ENCODE results near the gene MALT1.

MALT1 gene

GRCh38 chr18:58653814-58654509 is 17.3 kb upstream of the MALT1 start:
- no peak for DNase-seq (ENCODE audit: low read depth in 2 of 2)

DNA sequence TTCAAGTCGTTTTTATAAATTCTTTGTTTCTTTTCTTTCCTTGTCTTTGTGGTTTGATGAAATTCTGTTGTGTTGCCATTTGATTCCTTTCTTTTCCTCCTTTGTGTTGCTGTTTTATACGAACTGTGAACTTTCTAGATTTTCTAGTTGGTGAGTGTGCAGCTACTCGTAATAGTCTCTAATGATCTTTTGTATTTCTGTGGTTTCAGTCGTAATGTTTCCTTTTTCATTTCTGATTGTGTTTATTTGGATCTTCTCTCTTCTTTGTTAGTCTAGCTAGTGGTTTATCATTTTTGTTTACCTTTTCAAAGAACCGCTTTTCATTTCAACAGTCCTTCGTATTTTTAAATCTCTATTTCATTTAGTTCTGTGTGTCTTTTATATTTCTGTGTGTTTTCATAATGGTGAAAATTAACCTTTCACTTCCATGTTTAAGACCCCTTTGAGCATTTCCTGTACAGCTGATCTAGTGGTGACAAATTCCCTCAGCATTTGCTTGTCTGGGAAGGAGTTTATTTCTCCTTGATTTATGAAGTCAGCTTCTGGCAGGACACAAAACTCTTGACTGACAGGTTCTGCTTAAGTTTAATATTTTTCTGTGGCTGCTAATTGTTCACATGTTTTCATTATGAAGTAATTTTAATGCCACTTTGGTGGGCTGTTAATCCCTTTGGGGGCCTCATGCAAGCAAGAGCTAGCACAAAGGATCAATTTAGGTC is 16.2 kb upstream of the MALT1 start:
- DNase-seq (ENCODE audit: low read depth in 2 of 2) = no peak

- DNase-seq (ENCODE audit: low read depth in 2 of 2) = no peak
Measured at GRCh38 chr18:58657081-58657480, 14.2 kb upstream of the MALT1 start.

GRCh38 chr18:58657494-58657893 is 13.8 kb upstream of the MALT1 start:
- DNase-seq (ENCODE audit: low read depth in 2 of 2) = no peak

DNA sequence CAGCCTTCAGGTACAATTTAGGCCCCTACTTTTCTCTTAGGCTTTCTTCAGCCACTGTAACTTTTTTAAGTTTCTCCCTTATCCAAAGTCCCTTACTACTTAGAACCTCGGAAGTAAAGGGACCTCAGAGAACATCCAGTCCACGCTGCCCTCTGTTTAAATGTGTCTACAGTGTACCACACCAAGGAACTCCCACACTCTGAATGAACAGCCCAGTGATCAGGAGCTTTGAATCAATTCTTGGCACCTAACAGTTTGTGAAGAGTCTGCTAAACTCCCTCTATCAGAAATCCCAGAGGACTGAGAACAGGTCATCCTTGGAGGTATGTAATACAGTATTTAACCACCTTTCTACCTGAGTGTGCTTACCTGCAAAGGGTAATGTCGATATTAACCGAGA is 11.6 kb upstream of the MALT1 start:
- no peak for DNase-seq (ENCODE audit: low read depth in 2 of 2)

- no peak for DNase-seq (ENCODE audit: low read depth in 2 of 2)
Measured at GRCh38 chr18:58660915-58661314, 10.3 kb upstream of the MALT1 start.

DNA sequence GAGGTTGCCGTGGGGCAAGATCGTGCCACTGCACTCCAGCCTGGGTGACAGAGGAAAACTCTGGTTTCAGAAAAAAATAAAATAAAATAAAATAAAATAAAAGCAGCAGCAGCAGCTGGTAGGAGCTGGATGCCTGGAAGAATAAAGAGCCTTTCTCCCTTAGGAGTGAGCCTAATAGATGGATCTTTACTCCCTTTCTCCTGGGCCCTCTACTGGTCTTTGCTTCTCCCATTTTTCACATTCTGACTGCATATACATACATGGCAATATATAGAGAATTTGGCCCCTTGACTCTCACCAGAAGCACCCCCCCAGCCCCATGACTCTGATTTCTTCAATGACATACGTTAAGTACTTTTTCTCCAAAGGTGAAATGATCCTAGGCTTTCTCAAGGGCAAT is 9.8 kb upstream of the MALT1 start:
- DNase-seq (ENCODE audit: low read depth in 2 of 2) = no peak

DNA sequence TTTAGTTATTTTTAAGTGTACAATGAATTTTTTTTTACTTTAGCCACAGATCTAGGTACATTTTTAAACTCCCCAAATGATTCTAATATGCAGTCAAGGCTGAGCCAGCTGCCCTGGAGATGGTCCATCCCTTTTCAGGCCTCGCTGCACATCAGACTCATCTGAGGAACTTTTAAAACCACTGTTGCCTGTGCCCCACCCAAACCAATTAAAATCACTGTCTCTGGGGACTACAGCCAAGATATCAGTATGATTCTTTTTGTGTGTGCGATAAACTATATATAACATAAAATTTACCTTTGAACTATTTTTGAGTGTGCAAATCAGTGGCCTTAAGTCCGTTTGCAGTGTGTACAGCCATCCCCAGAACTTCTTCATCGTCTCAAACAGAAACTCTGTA is 9.1 kb upstream of the MALT1 start:
- DNase-seq (ENCODE audit: low read depth in 2 of 2) = no peak

DNA sequence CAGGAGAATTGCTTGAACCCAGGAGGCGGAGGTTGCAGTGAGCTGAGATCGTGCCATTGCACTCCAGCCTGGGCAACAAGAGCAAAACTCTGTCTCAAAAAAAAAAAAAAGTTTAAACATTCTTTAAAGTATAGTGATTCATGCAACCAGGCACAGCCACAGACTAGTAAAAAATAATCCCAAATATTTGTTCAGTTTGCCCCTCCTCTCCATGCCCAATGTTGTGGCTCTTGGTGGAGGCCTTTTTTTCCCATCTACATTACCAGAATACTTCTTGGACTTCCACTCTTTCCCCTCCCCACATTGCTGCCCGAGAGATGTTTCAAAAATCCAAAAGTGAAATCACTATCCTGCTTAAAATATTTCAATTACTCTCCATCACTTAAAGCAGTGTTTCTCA is 5.1 kb upstream of the MALT1 start:
- DNase-seq (ENCODE audit: low read depth in 2 of 2) = no peak

GRCh38 chr18:58668211-58668610 is 3.1 kb upstream of the MALT1 start:
- no peak for DNase-seq (ENCODE audit: low read depth in 2 of 2)

GRCh38 chr18:58668897-58669296 is 2.4 kb upstream of the MALT1 start:
- peak; percentile 58 to 63 for DNase-seq (ENCODE audit: low read depth in 2 of 2)

DNA sequence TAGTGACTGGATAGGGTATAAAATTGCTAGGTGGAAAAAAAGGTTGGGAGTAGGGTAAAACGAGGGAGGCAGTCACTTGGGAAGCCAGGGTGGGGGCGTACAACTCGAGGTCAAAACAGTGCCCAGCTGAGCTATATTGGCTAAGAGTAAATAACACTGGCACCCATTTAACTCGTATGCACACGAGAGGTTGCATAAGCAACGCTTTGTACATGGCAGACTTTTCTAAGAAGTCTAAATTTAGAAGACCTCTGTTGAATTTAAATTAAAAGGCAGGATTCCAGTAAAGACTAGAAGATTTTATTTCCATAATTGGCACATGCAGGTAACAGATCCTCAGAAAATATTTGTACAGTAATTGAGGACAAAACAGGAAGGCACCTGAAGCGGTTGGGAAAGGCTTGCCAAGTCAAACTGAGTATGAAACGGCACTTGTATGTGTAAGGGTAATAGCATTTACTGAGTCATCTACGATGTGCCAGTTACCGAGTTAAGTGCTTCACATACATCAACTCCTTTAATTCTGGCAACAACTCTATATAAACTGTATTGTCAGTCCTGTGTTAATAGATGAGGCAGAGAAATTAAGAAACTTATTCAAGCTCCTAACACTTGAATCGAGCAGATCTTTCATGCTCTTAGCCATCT is 1.4 kb upstream of the MALT1 start:
- DNase-seq (ENCODE audit: low read depth in 2 of 2) = no peak

DNA sequence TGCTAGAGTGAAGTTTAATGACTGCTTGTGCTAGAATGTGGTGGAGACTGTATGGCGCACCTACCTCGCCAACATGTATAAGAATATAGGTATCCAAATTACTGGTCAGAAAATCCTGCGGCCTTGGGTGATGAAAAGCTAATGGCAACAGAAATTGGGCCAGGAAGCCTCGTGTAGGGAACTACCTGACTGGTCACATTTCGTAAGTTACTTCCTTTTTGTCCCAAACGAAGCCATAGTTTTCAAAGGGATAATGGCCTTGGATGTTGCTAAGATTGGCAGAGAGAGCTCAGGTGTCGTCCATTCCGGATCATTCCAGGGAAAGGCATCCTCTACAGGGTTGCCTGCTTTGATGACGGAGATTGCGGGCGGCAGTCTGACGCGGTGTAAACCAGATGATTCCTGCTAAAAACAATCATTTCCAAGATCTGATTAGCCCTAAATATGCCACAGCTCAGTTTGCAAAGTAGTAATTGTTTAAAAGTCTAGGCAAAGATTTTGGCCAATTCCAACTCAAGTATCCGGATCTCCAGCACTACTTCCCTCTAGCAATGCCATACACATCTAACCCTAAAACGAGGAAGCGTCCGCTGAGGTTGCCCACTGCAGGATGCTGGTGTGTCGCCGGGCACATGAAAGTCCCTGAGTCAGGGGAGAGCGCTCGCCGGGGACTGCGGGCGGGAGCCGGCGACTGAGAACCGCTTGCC is 708 bp upstream of the MALT1 start:
- DNase-seq (ENCODE audit: low read depth in 2 of 2) = no peak

GRCh38 chr18:58671632-58672564 is 633 bp downstream of the MALT1 start:
- no peak for DNase-seq (ENCODE audit: low read depth in 2 of 2)

GRCh38 chr18:58674159-58674558 is 2.9 kb downstream of the MALT1 start:
- no peak for DNase-seq (ENCODE audit: low read depth in 2 of 2)

GRCh38 chr18:58674863-58675472 is 3.7 kb downstream of the MALT1 start:
- DNase-seq (ENCODE audit: low read depth in 2 of 2) = no peak

DNA sequence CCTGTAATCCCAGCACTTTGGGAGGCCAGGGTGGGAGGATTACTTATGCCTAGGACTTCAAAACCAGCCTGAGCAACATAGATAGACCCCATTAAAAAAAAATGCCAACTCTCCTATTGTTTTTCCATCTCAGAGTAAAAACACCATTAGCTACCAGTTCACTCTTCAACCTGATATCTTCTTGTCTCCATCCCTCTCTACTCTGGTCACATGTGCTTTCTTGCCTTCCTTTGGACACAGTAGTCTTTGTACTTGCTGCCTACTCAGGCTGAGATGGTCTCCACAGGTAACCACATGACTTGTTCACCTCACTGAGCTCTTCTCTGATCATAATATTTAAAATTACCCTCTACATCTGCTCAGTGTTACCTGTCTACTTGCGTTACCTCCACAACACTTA is 5.0 kb downstream of the MALT1 start:
- no peak for DNase-seq (ENCODE audit: low read depth in 2 of 2)

DNA sequence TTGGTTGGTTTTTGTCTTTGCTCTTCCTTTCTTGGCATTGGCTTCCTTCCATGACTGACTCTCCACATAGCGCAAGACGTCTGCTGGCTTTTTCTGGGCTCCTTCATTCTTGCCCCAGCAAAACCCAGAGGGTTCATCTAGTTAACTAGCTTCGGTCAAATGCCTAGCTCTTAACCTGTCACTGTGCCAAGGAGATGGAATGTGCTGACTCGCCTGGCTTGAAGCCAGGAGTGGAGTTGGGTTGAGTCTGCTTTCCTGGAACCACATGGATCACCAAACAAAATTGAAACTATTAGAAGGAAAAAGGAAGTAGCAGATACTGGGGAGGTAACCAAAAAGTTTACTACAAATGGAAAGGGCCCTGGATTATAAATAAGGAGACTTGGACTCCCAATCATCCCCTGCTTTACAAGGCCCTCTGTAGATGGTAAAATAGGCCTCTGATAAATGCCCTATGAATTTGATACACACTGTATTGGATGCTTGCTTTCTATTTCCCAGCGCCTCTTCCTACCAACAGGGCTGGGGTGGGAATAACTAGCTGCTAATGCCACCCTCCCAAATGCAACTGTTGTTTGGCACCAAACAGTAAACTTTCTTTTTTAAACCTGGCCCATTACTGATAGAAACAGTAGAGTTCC is 11.3 kb downstream of the MALT1 start:
- DNase-seq (ENCODE audit: low read depth in 2 of 2) = peak; percentile 86 to 90

DNA sequence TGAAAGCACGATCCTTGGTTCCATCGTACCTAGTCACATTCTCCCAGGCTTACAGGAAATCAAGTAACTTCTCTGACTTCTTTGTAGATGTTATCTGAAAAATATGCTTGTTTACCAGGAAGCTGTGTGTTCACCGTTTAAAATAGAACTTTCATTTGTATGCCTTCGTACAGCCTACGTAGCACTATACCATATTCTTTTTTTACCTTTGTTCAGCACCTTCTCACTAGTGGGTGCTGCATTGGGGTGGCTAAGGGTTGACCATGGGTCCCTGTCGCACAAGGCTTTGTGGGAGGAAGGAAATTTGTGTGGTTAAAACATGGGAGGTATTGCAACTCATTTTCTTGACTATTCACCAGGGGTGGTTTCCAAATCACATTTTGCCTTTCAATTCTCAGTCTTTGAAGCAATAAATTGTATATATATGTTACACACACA is 16.6 kb downstream of the MALT1 start:
- no peak for DNase-seq (ENCODE audit: low read depth in 2 of 2)

GRCh38 chr18:58690259-58690658 is 19.0 kb downstream of the MALT1 start:
- DNase-seq (ENCODE audit: low read depth in 2 of 2) = no peak
